A549 (cell line): ENCODE measurements around the gene PAQR8. TPM values are rescaled to one million over a fixed set of nuclear protein-coding genes. Genes with fewer than 3 reads are reported as not detected.

ENCODE experiments used
- ATAC-seq, 2 experiments: fragments of 200-7000 bp in 1 of 2; fragments of >200 bp in 1 of 2; cut with Nextera tagmentation in 1 of 2; cut with Tn5 transposase in 1 of 2; 3 replicates each; pipeline versions ENCODE4 v1.8.0 to v1.9.1; 2018 to 2020; ENCODE audit warnings: mild to moderate bottlenecking in 1 of 2, moderate library complexity in 1 of 2
- CTCF ChIA-PET: fragments of 300-600 bp; sonication (Branson Sonifier 250); formaldehyde crosslinking; extraction: SDS; loops from one replicate; lab custom pipeline; 2021; ENCODE audit warnings: antibody characterized with exemption, inconsistent platforms; lab: Yijun Ruan, JAX
- POLR2A ChIA-PET: fragments of 350-600 bp; formaldehyde crosslinking; extraction: SDS; loops from one replicate; lab custom pipeline; 2021; ENCODE audit warnings: antibody characterized with exemption, inconsistent platforms; lab: Yijun Ruan, JAX
- DNase-seq, 2 experiments: peaks; one replicate each; pipeline versions ENCODE4 v3.0.0 to v3.0.0-alpha.2; 2011 to 2016; ENCODE audit warnings: low read depth in 1 of 2, low spot score in 1 of 2
- FAIRE-seq: peaks from 2 replicates; lab custom pipeline; 2011; peaks lifted over from hg19 to GRCh38; lab: Jason Lieb, UNC
- H3K27ac ChIP-seq, 2 experiments: fragments of >200 bp; sonication (Bioruptor Twin); formaldehyde crosslinking; 3 replicates each; pipeline ENCODE4 v1.5.1; 2016 to 2017
- H3K4me1 ChIP-seq: fragments of >200 bp; sonication (Bioruptor Twin); formaldehyde crosslinking; 3 replicates; pipeline ENCODE4 v1.6.1; 2016
- H3K4me2 ChIP-seq: fragments of >200 bp; sonication (Bioruptor Twin); formaldehyde crosslinking; 3 replicates; pipeline ENCODE4 v1.6.1; 2016
- H3K4me3 ChIP-seq: fragments of >200 bp; sonication (Bioruptor Twin); formaldehyde crosslinking; 3 replicates; pipeline ENCODE4 v1.5.1; 2016
- H3K9me3 ChIP-seq: fragments of >200 bp; sonication (Bioruptor Twin); formaldehyde crosslinking; 3 replicates; pipeline ENCODE4 v1.6.1; 2016
- BHLHE40 ChIP-seq: IDR thresholded peaks from 2 replicates; pipeline ENCODE4 v1.6.1; 2012; ENCODE audit warnings: low read depth, low read length, inconsistent platforms
- CEBPB ChIP-seq, 2 experiments: fragments of >200 bp in 1 of 2; sonication (Bioruptor Twin) in 1 of 2; formaldehyde crosslinking in 1 of 2; IDR thresholded peaks; 2 replicates each; pipeline ENCODE4 v1.6.1; 2012 to 2016
- CHD2 ChIP-seq: fragments of 150-350 bp; IDR thresholded peaks from 2 replicates; pipeline ENCODE4 v1.6.1; 2014; ENCODE audit warnings: low read length; ENCODE audit not compliant: partially characterized antibody
- EHF ChIP-seq: fragments of 250-450 bp; sonication (Bioruptor Pico); IDR thresholded peaks from 2 replicates; pipeline ENCODE4 v1.5.0; 2020; ENCODE audit warnings: mild to moderate bottlenecking
- EHMT2 ChIP-seq: fragments of 200-600 bp; sonication (generic); IDR thresholded peaks from 2 replicates; pipeline ENCODE4 v1.6.1; 2016; ENCODE audit warnings: antibody characterized with exemption, low read depth, mild to moderate bottlenecking, moderate library complexity
- EP300 ChIP-seq, 2 experiments: fragments of >200 bp; sonication (Bioruptor Twin); formaldehyde crosslinking; IDR thresholded peaks; 2 replicates in 1 of 2; 3 replicates in 1 of 2; pipeline ENCODE4 v1.6.1; 2016 to 2017
- FOSL2 ChIP-seq, 2 experiments: fragments of 450-650 bp in 1 of 2; fragments of >200 bp in 1 of 2; sonication (Bioruptor Twin) in 1 of 2; formaldehyde crosslinking; IDR thresholded peaks; 2 replicates each; pipeline versions ENCODE4 v1.5.0 to v1.6.1; 2016 to 2020; ENCODE audit warnings: mild to moderate bottlenecking in 1 of 2, moderate library complexity in 1 of 2
- HDAC2 ChIP-seq: fragments of 200-600 bp; sonication (generic); IDR thresholded peaks from 2 replicates; pipeline ENCODE4 v1.6.1; 2016
- HEYL ChIP-seq: fragments of 250-450 bp; sonication (Bioruptor Pico); IDR thresholded peaks from 2 replicates; pipeline ENCODE4 v1.8.0; 2021; ENCODE audit warnings: mild to moderate bottlenecking, moderate library complexity
- HOXB5 ChIP-seq: fragments of 250-450 bp; sonication (Bioruptor Pico); IDR thresholded peaks from 2 replicates; pipeline ENCODE4 v1.5.0; 2020; ENCODE audit warnings: mild to moderate bottlenecking, moderate library complexity
- JUN ChIP-seq, 2 experiments: fragments of >200 bp; sonication (Bioruptor Twin); formaldehyde crosslinking; IDR thresholded peaks; 2 replicates in 1 of 2; 3 replicates in 1 of 2; pipeline ENCODE4 v1.6.1; 2016 to 2017
- JUNB ChIP-seq: fragments of >200 bp; sonication (Bioruptor Twin); formaldehyde crosslinking; IDR thresholded peaks from 2 replicates; pipeline ENCODE4 v1.6.1; 2016
- KDM5A ChIP-seq: fragments of 200-600 bp; sonication (generic); IDR thresholded peaks from 2 replicates; pipeline ENCODE4 v1.6.1; 2016; ENCODE audit warnings: antibody characterized with exemption, mild to moderate bottlenecking
- MAFK ChIP-seq: fragments of 450-650 bp; IDR thresholded peaks from 2 replicates; pipeline ENCODE4 v1.6.1; 2014; ENCODE audit not compliant: partially characterized antibody
- MAZ ChIP-seq: fragments of 150-350 bp; IDR thresholded peaks from 2 replicates; pipeline ENCODE4 v1.6.1; 2014; ENCODE audit warnings: antibody characterized with exemption, low read depth, low read length, borderline replicate concordance
- NFE2L2 ChIP-seq: fragments of 150-350 bp; conservative IDR thresholded peaks from 2 replicates; pipeline ENCODE4 v1.6.1; 2014; ENCODE audit warnings: low read length
- NR3C1 ChIP-seq: fragments of >200 bp; sonication (Bioruptor Twin); formaldehyde crosslinking; IDR thresholded peaks from 3 replicates; pipeline ENCODE4 v1.6.1; 2017
- RCOR1 ChIP-seq: fragments of 150-350 bp; IDR thresholded peaks from 2 replicates; pipeline ENCODE4 v1.6.1; 2014; ENCODE audit warnings: antibody characterized with exemption, low read length, low read depth
- RFX5 ChIP-seq: fragments of 450-650 bp; IDR thresholded peaks from 2 replicates; pipeline ENCODE4 v1.7.1; 2014; ENCODE audit warnings: antibody characterized with exemption, mild to moderate bottlenecking, moderate library complexity
- ZC3H11A ChIP-seq: fragments of 450-650 bp; IDR thresholded peaks from 2 replicates; pipeline ENCODE4 v1.6.1; 2014; ENCODE audit warnings: antibody characterized with exemption, mild to moderate bottlenecking
- ZFP36 ChIP-seq: fragments of 450-650 bp; IDR thresholded peaks from 2 replicates; pipeline ENCODE4 v1.6.1; 2014; ENCODE audit warnings: borderline replicate concordance; ENCODE audit not compliant: partially characterized antibody
- ZNF302 ChIP-seq: fragments of 250-450 bp; sonication (Bioruptor Pico); IDR thresholded peaks from 2 replicates; pipeline ENCODE4 v1.9.0; 2021; ENCODE audit warnings: inconsistent platforms, mild to moderate bottlenecking, moderate library complexity
- WGBS: methylation state at CpG from one replicate; pipeline ENCODE4 v1.1.6; 2017; ENCODE audit errors: missing lambda C conversion rate; 5-methylcytosine and 5-hydroxymethylcytosine counted together
- polyA plus RNA-seq, 4 experiments: library from polyadenylated mRNA; depleted of rRNA in 3 of 4; stranded (reverse); fragments of >200 nt; fragmentation: RNase III in 1 of 4; extraction: RNeasy Plus Mini Kit Qiagen cat#74134 plus additional on column Dnase treatment in 1 of 4; gene quantifications; 2 replicates in 3 of 4; 3 replicates in 1 of 4; pipeline ENCODE4 v1.2.3, GENCODE V29; 2011 to 2017
- TF ChIP-seq, protein P1 (sequence below): fragments of 200-600 bp; sonication (generic); IDR thresholded peaks from 2 replicates; pipeline ENCODE4 v1.6.1; 2016; ENCODE audit warnings: antibody characterized with exemption, mild to moderate bottlenecking, moderate library complexity
- TF ChIP-seq, protein P2 (sequence below): IDR thresholded peaks from 2 replicates; pipeline ENCODE4 v1.6.1; 2012
- TF ChIP-seq, protein P3 (sequence below): fragments of 150-350 bp; IDR thresholded peaks from 2 replicates; pipeline ENCODE4 v1.6.1; 2014; ENCODE audit warnings: low read depth, mild to moderate bottlenecking, low read length
- TF ChIP-seq, protein P4 (sequence below): IDR thresholded peaks from 2 replicates; pipeline ENCODE4 v1.6.1; 2012; ENCODE audit warnings: low read depth, borderline replicate concordance
- TF ChIP-seq, protein P5 (sequence below): fragments of 250-450 bp; sonication (Bioruptor Pico); IDR thresholded peaks from 2 replicates; pipeline ENCODE4 v1.5.0; 2021; ENCODE audit warnings: mild to moderate bottlenecking, moderate library complexity, borderline replicate concordance

Gene PAQR8
- polyA plus RNA-seq, 2 of the 4 experiments (the other 2 are of a cell fraction), result 0.80 to 1.2 TPM

DNA sequence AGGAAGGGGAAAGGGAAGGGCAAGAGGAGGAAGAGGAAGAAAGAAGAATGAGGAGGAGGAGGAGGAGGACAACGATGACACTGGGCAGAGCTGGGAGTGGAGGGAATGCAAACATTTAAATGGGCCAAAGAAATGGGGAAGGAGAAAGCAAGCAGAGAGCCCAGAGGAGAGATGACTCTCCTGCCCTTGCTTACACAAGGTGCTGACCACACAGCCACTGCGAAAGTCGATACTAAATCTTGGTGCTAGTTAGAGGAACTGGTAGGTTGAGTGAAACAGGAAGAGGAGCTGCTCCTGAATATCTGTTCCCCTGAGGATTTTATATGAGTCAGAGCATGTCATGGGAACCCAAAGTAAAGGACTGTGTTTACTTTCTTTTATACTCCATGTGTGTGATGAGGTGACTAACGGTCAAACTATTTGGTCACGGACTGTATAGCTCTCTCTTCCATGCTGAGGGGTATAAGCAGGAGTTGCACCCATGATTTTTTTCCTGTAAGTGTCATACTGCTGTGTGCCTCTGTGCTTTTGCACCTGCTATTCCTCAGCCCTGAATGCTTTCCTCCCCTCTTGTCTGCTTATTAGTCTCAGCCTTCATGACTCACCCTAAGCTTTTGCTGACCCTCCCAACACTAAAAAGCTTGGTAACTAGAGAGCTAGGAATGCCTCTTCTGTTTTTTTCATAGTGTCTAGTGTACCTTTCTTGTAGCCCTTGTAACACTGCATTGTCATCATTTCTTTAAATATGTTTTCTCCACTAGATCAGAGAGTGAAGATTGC lies 9.5 kb upstream of the PAQR8 start (continued):
- TF ChIP-seq, protein P1, sequence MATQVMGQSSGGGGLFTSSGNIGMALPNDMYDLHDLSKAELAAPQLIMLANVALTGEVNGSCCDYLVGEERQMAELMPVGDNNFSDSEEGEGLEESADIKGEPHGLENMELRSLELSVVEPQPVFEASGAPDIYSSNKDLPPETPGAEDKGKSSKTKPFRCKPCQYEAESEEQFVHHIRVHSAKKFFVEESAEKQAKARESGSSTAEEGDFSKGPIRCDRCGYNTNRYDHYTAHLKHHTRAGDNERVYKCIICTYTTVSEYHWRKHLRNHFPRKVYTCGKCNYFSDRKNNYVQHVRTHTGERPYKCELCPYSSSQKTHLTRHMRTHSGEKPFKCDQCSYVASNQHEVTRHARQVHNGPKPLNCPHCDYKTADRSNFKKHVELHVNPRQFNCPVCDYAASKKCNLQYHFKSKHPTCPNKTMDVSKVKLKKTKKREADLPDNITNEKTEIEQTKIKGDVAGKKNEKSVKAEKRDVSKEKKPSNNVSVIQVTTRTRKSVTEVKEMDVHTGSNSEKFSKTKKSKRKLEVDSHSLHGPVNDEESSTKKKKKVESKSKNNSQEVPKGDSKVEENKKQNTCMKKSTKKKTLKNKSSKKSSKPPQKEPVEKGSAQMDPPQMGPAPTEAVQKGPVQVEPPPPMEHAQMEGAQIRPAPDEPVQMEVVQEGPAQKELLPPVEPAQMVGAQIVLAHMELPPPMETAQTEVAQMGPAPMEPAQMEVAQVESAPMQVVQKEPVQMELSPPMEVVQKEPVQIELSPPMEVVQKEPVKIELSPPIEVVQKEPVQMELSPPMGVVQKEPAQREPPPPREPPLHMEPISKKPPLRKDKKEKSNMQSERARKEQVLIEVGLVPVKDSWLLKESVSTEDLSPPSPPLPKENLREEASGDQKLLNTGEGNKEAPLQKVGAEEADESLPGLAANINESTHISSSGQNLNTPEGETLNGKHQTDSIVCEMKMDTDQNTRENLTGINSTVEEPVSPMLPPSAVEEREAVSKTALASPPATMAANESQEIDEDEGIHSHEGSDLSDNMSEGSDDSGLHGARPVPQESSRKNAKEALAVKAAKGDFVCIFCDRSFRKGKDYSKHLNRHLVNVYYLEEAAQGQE, result no peak
- TF ChIP-seq JUN (IDR thresholded peaks at IDR 0.05), result peak in 1 of 2 experiments; percentile 31; a peak in 1 of 5 replicates
- no peak for TF ChIP-seq RCOR1
- no peak for TF ChIP-seq ZNF302 (CRISPR knock-in tag)
- no peak for TF ChIP-seq HEYL (CRISPR knock-in tag)
- TF ChIP-seq MAZ, result no peak
- TF ChIP-seq, protein P2, sequence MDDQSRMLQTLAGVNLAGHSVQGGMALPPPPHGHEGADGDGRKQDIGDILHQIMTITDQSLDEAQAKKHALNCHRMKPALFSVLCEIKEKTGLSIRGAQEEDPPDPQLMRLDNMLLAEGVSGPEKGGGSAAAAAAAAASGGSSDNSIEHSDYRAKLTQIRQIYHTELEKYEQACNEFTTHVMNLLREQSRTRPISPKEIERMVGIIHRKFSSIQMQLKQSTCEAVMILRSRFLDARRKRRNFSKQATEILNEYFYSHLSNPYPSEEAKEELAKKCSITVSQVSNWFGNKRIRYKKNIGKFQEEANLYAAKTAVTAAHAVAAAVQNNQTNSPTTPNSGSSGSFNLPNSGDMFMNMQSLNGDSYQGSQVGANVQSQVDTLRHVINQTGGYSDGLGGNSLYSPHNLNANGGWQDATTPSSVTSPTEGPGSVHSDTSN, result no peak
- no peak for TF ChIP-seq CHD2
- TF ChIP-seq EHF, result no peak

DNA sequence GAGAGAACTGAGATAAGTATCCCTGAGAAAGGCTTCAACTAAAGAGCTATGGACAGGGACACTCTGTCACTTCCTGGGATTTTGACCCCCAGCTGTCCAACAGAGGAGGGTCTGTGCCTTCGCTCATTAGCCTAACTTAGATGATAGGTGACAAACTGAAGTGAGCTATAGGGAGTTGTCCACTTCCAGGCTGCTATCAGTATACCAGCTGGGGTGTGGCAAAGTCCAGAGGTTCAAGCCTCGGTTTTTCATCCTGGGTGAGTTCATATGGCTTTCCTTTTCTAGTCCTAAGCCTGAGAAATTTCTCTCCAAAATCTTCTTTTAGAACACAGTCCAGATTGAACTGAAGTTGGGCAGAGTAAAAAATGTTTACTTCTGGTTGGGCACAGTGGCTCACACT lies 5.9 kb upstream of the PAQR8 start:
- no peak overlapping the region for H3K4me2 ChIP-seq
- ChIA-PET CTCF (interaction anchor here (1.1 kb wide), 1 partner anchor 61 kb away, joined by 3 read pairs; no protein-coding TSS in a partner anchor), POLR2A (no interaction called here)
- H3K4me3 ChIP-seq, result no peak overlapping the region
- whole genome bisulfite sequencing, result 24% methylated on average over 2 of the region's 2 CpGs
- no peak for ATAC-seq
- DNase-seq, result no peak
- no peak for FAIRE-seq
- no peaks in the 10 kb centered on the region for H3K9me3 ChIP-seq
- no peak overlapping the region for H3K27ac ChIP-seq
- H3K4me1 ChIP-seq, result peaks cover 17% of the 10 kb centered on the region
- TF ChIP-seq ZFP36 (no peak), JUNB (no peak), EHMT2 (no peak), HDAC2 (no peak), NR3C1 (no peak), HOXB5 (CRISPR knock-in tag) (no peak), CEBPB (IDR thresholded peaks at IDR 0.05) (no peak)
- TF ChIP-seq, protein P3, sequence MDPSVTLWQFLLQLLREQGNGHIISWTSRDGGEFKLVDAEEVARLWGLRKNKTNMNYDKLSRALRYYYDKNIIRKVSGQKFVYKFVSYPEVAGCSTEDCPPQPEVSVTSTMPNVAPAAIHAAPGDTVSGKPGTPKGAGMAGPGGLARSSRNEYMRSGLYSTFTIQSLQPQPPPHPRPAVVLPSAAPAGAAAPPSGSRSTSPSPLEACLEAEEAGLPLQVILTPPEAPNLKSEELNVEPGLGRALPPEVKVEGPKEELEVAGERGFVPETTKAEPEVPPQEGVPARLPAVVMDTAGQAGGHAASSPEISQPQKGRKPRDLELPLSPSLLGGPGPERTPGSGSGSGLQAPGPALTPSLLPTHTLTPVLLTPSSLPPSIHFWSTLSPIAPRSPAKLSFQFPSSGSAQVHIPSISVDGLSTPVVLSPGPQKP, result no peak
- TF ChIP-seq, protein P4, sequence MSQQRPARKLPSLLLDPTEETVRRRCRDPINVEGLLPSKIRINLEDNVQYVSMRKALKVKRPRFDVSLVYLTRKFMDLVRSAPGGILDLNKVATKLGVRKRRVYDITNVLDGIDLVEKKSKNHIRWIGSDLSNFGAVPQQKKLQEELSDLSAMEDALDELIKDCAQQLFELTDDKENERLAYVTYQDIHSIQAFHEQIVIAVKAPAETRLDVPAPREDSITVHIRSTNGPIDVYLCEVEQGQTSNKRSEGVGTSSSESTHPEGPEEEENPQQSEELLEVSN, result no peak

DNA sequence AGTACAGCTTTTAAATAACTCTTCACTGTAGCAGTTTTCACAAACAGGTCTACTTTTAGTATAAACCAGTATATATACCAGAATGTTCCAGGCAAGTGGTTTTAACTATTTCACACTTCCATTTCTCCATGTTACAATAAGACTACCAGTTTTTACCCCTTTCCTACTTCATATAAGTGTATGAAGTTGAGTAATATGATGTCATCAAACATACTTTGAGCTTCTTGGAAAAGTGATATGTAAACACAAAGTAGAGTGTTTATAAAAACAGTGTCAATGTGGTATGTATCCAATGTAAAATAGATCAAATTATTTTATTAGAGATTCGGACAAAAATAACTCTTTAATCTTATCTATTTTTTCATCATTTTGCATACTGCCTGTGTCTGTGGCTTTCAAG lies 2.5 kb upstream of the PAQR8 start:
- DNase-seq (no peak), FAIRE-seq (no peak), ATAC-seq (no peak)
- CTCF ChIA-PET, result no interaction called here
- H3K9me3 ChIP-seq, result no peaks in the 10 kb centered on the region
- no peak overlapping the region for H3K27ac ChIP-seq
- POLR2A ChIA-PET, result no interaction called here
- 96% methylated on average over 1 of the region's 1 CpG for WGBS
- no peak overlapping the region for H3K4me2 ChIP-seq
- no peak overlapping the region for H3K4me3 ChIP-seq
- H3K4me1 ChIP-seq, result peaks cover 8% of the 10 kb centered on the region; the same call in 1 of the 3 replicates
- TF ChIP-seq FOSL2 (IDR thresholded peaks at IDR 0.05) (no peak), FOSL2 (CRISPR knock-in tag; IDR thresholded peaks at IDR 0.05) (no peak), BHLHE40 (no peak), NFE2L2 (no peak), KDM5A (no peak), MAFK (no peak), CHD2 (no peak), ZC3H11A (no peak), NR3C1 (no peak), EP300 (IDR thresholded peaks at IDR 0.05) (no peak), RFX5 (no peak)
- TF ChIP-seq, protein P3, result no peak
- TF ChIP-seq, protein P5, sequence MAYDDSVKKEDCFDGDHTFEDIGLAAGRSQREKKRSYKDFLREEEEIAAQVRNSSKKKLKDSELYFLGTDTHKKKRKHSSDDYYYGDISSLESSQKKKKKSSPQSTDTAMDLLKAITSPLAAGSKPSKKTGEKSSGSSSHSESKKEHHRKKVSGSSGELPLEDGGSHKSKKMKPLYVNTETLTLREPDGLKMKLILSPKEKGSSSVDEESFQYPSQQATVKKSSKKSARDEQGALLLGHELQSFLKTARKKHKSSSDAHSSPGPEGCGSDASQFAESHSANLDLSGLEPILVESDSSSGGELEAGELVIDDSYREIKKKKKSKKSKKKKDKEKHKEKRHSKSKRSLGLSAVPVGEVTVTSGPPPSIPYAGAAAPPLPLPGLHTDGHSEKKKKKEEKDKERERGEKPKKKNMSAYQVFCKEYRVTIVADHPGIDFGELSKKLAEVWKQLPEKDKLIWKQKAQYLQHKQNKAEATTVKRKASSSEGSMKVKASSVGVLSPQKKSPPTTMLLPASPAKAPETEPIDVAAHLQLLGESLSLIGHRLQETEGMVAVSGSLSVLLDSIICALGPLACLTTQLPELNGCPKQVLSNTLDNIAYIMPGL (CRISPR knock-in tag), result no peak
